PFSK-1 (cell line): ENCODE data around the gene ATP1A1.

ENCODE experiments used
- FOXP2 ChIP-seq: optimal IDR thresholded peaks from 2 replicates; pipeline ENCODE3; 2011; ENCODE audit warnings: borderline replicate concordance, control low read depth, inconsistent platforms; ENCODE audit not compliant: insufficient read depth; ENCODE audit errors: extremely low read length, extremely low read depth
- POLR2AphosphoS5 ChIP-seq: IDR thresholded peaks from 2 replicates; pipeline ENCODE4 v1.6.1; 2012; ENCODE audit warnings: low read depth, mild to moderate bottlenecking, control low read depth, low read length, moderate library complexity
- SIN3A ChIP-seq: IDR thresholded peaks from 2 replicates; pipeline ENCODE4 v1.6.1; 2012; ENCODE audit warnings: mild to moderate bottlenecking, low read length, moderate library complexity, borderline replicate concordance; ENCODE audit not compliant: insufficient read depth
- TAF1 ChIP-seq: IDR thresholded peaks from 2 replicates; pipeline ENCODE4 v1.6.1; 2012; ENCODE audit warnings: low read length, control low read depth, borderline replicate concordance; ENCODE audit not compliant: insufficient read depth
- TF ChIP-seq, protein P1 (sequence below), 2 experiments: IDR thresholded peaks; 2 replicates each; pipeline versions ENCODE4 v1.6.1 to v1.8.0; 2011 to 2012; ENCODE audit warnings: low read depth in 2 of 2, low read length in 2 of 2, control low read depth in 1 of 2, inconsistent platforms in 1 of 2, mild to moderate bottlenecking in 1 of 2, moderate library complexity in 1 of 2; ENCODE audit not compliant: insufficient read depth in 1 of 2

The ATP1A1 gene

DNA sequence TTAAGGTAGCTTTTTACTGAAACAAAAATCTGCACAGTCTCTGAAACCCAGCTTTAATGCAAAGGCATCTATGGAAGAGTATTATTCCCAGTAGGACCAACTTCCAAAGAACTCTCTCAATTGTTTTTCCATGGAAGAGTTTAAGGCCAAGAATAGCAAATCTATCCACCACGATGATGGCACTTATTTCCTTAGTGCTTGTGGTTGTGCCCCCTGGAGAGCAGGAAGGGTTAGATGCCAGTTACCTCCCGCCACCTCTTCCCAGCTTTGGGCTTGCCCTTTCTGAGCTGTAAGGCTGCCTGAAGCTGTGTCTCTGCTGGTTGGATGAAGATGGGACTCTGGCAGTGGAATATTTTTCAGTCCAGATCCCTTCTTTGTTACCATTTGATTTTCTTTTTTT lies 4.8 kb upstream of the ATP1A1 start:
- no peak for TF ChIP-seq TAF1
- TF ChIP-seq, protein P1, sequence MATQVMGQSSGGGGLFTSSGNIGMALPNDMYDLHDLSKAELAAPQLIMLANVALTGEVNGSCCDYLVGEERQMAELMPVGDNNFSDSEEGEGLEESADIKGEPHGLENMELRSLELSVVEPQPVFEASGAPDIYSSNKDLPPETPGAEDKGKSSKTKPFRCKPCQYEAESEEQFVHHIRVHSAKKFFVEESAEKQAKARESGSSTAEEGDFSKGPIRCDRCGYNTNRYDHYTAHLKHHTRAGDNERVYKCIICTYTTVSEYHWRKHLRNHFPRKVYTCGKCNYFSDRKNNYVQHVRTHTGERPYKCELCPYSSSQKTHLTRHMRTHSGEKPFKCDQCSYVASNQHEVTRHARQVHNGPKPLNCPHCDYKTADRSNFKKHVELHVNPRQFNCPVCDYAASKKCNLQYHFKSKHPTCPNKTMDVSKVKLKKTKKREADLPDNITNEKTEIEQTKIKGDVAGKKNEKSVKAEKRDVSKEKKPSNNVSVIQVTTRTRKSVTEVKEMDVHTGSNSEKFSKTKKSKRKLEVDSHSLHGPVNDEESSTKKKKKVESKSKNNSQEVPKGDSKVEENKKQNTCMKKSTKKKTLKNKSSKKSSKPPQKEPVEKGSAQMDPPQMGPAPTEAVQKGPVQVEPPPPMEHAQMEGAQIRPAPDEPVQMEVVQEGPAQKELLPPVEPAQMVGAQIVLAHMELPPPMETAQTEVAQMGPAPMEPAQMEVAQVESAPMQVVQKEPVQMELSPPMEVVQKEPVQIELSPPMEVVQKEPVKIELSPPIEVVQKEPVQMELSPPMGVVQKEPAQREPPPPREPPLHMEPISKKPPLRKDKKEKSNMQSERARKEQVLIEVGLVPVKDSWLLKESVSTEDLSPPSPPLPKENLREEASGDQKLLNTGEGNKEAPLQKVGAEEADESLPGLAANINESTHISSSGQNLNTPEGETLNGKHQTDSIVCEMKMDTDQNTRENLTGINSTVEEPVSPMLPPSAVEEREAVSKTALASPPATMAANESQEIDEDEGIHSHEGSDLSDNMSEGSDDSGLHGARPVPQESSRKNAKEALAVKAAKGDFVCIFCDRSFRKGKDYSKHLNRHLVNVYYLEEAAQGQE (IDR thresholded peaks at IDR 0.05; ENCODE audit: insufficient read depth in 1 of 2, low read depth in 2 of 2, low read length in 2 of 2) = no peak
- TF ChIP-seq SIN3A = no peak
- no peak for TF ChIP-seq POLR2AphosphoS5
- TF ChIP-seq FOXP2 = no peak

DNA sequence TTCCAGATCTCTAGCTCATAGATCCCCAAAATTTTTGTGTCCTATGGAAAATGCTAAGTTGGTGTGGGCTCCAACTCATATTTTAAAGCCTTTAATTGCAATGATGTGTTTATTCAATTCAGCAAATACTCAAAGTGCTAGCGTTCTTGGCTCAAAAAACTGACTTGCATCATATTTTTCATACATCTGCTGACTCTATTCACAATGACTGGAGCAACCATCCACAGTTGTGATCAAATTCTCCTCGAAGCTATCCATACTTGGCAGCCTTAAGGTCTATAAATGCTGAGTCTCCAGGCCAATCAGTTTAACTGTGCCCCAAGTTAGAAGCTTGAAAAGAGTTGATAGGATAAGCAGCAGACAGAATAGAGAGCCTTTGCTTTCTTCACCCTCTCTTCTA lies 2.9 kb upstream of the ATP1A1 start:
- no peak for TF ChIP-seq FOXP2

DNA sequence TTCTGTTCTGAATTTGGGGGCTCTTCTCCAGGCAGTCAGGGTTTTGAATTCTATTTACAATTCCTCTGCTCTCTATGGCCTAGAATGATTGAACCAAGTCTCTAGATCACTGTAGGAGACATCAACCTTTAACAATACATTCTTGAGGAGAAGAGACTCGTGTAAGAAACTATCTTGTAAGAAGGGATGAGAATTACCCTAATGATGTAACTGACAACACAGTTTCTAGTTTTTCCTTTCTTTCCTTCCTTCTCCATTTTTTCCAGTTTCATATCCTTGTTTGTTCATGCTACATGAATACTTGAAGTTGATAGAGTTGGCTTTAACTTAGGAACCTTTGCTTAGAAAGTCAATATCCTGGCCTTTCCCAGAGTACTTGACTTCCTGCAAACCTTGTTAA lies 1.3 kb upstream of the ATP1A1 start:
- TF ChIP-seq SIN3A (no peak), FOXP2 (no peak), TAF1 (no peak), POLR2AphosphoS5 (no peak)
- TF ChIP-seq, protein P1 (IDR thresholded peaks at IDR 0.05; ENCODE audit: insufficient read depth in 1 of 2, low read depth in 2 of 2, low read length in 2 of 2) = no peak

DNA sequence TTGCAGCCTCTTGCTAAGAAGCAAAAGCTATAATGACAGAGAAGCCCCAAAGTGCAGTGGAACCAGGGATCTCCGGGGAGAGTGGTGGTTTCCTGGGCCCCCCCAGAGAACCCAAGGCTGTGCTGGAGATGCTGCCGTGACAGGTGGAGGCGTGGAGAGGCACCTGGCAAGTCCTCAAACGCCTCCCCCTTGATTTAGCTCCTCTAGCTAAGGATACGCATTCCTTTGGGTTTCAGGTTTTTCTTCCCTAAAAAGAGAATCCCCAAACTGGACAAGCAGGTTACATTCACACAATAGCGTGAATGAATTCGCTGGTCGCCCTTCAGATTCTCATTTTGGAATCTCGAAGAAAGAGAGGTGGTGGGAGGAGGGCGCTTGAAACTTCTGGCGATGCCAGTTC lies 853 bp upstream of the ATP1A1 start:
- TF ChIP-seq, protein P1 (IDR thresholded peaks at IDR 0.05; ENCODE audit: insufficient read depth in 1 of 2, low read depth in 2 of 2, low read length in 2 of 2) = no peak
- TF ChIP-seq SIN3A (no peak), POLR2AphosphoS5 (no peak), TAF1 (no peak), FOXP2 (no peak)

DNA sequence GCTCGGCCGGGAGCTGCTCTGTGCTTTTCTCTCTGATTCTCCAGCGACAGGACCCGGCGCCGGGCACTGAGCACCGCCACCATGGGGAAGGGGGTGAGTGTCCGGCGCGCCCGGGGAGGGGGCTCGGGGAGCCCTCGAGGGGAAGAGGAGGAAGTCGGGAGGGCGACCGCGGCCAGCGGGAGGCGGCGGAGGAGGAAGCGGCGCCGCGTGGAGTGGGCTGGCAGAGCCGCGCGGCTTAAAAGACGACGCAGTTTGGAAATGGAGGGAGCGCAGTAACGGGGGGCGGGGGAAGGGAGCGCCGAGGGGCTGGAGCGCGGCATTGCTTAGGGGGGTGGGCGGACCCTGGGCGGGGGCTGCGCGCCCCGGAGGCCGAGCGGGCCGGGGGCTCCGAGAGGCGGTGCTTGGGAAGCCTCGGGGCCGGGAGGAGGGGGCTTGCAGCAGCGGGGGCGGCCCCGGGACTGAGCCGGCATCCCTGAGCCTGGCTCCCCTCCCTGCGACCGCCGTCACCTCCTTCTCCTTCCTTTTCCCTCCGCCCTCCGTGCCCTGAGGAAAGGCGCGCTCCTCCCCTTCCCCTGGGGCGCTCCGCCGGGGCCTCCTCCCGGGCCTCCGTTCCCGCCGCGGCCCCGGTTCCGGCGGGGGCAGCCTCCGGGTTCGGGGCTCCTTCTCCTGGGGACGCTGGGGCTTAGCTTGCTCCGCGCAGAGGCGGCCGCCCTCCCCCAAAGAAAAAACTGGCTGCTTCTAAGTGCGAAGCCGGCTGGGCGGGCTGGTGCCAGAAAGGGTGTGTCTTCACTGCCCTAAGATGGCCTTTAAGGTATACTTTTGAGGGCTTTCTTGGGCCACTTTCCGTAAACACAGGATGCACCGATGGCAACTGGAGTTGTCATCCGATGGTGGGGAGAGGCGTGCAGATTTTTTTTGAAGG lies 648 bp downstream of the ATP1A1 start:
- peak; percentile 18 for TF ChIP-seq FOXP2
- no peak for TF ChIP-seq SIN3A
- no peak for TF ChIP-seq POLR2AphosphoS5
- TF ChIP-seq, protein P1 (IDR thresholded peaks at IDR 0.05; ENCODE audit: insufficient read depth in 1 of 2, low read depth in 2 of 2, low read length in 2 of 2) = no peak; a peak in 1 of 4 replicates
- peak; percentile 12; the same call in 1 of the 2 replicates for TF ChIP-seq TAF1
